DMS79 treated with DMSO at 0.1 percent for 48 hours (cell line): Measurements from ENCODE around the gene DSP.

Experiments used
- DNase-seq: peaks from one replicate; lab custom pipeline; 2025; lab: John Stamatoyannopoulos, UW

DSP gene, protein sequence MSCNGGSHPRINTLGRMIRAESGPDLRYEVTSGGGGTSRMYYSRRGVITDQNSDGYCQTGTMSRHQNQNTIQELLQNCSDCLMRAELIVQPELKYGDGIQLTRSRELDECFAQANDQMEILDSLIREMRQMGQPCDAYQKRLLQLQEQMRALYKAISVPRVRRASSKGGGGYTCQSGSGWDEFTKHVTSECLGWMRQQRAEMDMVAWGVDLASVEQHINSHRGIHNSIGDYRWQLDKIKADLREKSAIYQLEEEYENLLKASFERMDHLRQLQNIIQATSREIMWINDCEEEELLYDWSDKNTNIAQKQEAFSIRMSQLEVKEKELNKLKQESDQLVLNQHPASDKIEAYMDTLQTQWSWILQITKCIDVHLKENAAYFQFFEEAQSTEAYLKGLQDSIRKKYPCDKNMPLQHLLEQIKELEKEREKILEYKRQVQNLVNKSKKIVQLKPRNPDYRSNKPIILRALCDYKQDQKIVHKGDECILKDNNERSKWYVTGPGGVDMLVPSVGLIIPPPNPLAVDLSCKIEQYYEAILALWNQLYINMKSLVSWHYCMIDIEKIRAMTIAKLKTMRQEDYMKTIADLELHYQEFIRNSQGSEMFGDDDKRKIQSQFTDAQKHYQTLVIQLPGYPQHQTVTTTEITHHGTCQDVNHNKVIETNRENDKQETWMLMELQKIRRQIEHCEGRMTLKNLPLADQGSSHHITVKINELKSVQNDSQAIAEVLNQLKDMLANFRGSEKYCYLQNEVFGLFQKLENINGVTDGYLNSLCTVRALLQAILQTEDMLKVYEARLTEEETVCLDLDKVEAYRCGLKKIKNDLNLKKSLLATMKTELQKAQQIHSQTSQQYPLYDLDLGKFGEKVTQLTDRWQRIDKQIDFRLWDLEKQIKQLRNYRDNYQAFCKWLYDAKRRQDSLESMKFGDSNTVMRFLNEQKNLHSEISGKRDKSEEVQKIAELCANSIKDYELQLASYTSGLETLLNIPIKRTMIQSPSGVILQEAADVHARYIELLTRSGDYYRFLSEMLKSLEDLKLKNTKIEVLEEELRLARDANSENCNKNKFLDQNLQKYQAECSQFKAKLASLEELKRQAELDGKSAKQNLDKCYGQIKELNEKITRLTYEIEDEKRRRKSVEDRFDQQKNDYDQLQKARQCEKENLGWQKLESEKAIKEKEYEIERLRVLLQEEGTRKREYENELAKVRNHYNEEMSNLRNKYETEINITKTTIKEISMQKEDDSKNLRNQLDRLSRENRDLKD (N-terminal part only)

DNA sequence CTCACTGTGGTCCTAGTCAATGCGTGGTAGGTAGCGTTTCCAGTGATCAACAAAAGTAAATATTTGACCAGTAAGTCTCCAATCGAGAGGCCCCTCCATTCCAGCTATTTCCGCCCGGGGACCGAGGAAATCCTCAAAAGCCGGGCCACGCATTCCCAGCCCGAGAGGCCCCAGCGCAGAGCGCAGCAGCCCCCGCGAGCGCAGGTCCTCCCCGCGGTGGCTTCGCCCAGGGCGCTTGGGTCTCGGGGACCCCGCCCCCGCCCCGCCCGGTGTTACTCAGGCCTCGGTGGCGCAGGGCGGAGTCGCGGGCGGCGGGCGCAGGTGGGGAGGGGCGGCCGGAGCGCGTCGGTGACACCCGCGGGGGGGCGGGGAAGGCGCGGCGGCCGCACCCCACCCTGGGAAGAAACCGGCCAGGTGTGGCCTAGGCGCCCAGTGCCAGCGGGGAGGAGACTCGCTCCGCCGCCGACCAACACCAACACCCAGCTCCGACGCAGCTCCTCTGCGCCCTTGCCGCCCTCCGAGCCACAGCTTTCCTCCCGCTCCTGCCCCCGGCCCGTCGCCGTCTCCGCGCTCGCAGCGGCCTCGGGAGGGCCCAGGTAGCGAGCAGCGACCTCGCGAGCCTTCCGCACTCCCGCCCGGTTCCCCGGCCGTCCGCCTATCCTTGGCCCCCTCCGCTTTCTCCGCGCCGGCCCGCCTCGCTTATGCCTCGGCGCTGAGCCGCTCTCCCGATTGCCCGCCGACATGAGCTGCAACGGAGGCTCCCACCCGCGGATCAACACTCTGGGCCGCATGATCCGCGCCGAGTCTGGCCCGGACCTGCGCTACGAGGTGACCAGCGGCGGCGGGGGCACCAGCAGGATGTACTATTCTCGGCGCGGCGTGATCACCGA is at the start of gene DSP:
Gene DSP, plus strand, starts transcription at position 497 of the 890 bp plus-strand sequence. Its CDS starts 245 bp downstream, at position 742.
- DNase-seq, result peak; percentile 16

DNA sequence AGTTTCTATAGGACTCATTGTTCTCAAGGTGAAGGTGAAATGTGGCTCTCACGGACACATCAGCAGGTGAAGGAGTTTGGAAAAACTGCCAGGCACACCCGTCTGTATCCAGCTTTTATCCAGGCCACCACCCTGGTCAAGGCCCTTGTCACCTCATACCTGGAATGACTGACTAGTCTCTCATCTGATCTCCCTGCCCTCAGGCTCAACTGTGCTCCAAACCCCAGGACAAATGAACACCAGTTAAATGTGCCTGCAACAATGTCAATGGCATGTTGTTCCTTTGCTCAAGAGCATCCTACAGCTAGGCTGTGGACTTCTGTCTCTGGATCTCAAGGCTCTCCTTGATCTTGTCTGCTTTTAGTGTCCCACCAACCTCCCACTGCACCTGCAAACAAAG is 47.6 kb upstream of the DSP start:
- no peak for DNase-seq

DNA sequence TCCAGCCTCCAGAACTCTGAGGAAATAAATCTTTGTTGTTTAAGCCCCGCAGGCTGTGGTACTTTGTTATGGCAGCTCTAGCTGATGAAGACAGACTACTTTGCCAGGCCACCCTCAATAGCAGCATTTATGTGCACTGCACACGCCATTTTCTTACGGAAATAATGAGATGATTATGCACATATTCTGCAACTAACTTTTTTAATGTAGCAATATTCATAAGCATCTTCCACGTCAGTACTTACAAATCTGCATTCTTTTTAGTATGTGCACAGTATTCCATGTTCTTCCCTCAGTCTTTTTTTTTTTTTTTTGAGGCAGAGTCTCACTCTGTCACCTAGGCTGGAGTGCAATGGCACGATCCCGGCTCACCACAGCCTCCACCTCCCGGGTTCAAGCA is 46.8 kb upstream of the DSP start:
- no peak for DNase-seq

DNA sequence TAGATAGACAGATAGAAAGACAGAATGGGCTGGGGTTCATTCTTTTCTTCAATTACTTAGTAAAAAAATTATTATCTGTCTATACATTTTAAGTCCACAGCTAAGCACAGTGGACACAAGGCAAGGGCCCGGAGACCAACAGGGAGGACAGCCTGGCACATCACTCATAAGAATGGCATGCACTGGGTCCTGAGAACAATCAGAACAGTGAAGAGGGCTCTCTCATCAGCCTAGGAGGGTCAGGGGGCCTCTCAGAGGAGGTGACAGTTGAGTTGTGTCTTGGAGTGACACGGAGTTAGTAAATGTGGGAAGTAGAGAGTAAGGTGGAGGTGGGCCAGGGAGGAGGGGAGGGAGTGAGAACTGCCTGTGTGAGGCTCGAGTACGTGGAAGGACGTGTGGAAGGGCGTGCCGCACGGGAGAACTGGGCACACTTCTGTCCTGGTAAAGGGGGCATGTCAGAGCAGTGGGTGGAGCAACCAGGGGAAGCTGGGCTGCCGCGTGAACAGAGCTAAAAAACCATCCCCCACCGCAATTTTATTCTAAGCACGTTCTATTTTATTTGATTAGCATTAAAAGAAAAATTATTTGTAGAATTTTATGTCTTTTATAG is 45.1 kb upstream of the DSP start:
- DNase-seq, result no peak

DNA sequence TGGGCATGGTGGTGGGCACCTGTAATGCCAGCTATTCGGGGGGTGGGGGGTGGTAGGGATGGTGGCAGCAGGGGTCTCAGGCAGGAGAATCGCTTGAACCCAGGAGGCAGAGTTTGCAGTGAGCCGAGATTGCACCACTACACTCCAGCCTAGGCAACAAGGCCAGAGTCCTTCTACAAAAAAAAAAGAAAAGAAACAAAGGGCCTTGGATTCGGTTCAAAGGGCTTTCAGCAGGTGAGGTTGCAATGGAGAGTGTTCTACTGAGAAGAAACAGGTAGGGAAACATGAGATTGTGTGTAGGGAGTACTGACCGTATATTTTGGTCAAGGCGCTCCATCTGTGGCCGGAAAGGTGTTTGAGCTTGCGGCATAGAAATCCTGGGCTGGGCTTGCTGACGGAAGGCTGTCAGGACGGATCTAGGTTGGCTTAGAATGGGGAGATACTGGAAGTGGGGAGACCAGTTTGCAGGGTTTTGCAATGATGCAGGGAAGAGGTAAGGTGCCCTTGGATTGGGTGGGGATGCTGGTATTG is 40.7 kb upstream of the DSP start:
- DNase-seq, result no peak

DNA sequence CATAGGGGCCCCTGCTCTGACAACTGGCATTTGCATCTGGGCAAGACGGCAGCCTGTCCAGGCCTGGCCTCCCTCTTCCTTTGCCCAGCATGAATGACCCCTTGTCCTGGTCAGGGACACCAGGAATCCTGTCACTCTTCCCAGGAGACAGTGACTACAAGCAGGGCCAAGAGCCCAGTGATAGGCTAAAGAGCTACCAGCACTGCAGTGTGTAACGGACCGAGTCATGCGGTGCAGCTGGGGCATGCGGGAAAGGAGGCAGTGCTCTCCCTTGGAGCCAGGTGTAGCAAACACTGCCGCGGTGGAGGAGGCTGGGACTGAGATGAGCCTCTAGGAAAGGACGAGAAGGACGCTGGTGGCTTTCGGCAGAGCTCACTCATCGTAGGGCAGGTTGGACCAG is 38.7 kb upstream of the DSP start:
- DNase-seq, result no peak

DNA sequence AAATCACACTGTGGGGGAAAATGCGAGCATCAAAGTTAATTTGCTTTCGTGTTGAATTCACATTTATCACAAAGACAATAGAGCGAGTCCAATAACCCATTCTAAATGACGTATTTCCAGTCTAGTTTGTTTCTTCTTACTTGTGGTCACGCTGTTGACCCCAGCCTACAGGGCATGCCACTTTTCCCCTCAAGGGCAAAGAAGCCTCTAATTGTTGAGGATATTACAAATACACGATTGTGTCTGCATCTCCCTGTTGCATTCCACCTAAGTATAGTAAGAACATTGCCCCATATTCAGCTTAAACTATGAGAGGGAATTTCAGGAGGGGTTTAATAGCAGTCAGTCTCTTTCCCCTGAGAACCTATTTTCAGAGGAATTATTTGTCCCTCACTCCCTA is 37.4 kb upstream of the DSP start:
- DNase-seq, result no peak

DNA sequence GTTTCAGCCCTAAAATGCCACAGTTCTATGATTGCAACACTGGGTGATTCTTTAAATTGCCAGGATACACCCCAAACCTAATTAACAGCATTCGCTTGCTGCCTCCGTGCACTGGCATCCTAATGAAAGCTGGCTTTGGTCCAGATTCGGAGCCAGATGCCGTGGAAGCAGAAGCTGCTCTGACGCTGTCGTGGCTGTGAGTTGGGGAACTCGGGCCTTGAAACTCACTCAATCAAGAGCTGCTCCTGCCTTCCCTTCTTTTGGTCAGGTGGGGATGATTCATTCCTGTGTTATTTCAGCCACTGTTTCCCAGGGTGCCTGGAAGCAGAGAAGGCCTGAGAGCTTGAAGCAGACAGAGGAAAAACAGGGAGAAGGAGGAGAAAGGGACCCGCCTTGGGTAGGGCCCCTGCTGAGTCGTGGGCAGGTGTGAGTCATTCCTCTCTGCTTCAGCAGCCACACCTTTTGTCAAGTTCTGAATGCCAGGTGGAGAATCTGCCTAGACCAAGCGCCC is 36.2 kb upstream of the DSP start:
- DNase-seq, result peak; percentile 60

DNA sequence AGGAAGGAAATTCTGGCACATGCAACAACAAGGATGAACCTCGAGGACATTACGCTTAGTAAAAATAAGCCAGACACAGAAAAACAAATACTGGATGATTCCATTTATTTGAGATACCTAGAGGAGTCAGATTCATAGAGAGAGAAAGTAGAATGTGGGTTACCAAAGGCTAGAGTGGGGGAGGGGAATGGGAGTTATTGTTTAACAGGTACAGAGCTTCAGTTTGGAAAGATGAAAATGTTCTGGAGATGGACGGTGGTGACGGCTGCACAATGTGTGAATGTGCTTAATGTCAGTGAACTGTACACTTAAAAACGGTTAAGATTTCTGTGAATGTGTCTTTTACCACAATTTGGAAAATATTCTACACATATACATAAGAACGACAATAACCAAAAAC is 33.9 kb upstream of the DSP start:
- no peak for DNase-seq

DNA sequence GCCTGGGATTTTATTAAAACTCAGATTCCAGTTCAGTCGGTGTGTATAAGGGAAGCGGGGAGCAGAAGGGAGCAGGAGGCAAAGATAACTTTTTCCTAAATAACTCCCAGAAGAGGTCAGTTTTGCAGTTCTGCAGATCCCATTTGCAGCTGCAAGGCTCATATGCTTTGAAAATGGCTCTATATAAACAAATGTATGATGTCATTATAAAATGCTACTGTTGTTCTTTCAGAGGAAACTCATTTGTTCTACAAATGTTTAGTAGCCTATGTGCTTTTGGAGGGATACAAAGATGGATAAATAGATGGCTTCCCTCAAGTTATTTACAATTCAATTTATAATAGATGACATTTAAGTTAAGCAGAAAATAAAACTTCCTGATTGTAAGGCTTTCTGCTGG is 29.2 kb upstream of the DSP start:
- no peak for DNase-seq

DNA sequence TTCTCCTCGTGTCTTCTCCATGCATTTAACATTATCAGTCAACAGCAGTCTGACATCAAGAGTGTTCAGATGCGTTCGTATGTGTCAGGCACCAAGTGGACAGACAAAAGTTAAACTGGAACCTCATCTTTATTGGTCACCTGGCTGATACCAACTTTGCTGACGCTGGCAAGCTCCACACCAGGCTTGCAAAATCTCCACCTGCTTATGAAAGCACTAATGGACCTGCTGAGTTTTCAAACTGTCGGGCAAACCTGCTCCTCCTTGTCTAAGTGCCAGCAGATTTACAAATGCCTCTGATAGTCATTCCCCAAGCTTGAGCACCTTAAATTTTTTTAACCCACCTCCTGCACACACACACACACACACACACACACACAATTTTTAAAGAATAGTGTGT is 27.9 kb upstream of the DSP start:
- no peak for DNase-seq

DNA sequence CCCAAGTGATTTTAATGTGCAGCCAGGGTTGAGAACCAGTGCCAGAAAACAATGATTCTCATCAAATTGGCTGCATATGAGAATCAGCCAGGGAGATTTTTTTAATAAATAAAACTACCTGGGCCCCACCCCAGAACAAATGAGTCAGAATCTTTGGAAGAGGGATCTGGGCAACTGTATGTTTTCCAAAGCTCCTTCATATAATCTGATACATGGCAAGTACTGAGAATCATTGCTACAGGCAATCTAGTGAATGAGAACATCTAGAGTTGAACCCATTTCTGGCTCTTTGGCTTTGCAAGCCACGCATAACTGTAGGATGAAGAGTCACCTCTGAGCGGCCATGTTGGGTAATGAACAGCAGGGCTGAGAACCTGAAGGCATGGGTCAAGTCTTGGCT is 26.1 kb upstream of the DSP start:
- DNase-seq, result no peak

DNA sequence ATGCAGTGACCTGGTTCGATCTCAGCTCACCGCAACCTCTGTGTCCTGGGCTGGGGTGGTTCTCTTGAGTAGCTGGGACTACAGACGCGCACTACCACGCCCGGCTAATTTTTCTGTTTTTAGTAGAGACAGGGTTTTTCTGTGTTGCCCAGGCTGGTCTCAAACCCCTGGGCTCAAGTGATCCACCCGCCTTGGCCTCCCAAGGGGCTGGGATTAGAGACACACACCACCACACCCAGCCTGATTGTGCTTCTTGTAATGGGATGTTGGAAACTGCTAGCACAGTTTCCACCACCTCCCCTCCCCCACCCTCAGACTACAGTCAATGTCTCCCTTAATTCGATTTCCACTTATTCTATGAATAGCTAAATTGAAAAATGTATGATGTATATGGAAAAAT is 22.6 kb upstream of the DSP start:
- no peak for DNase-seq

DNA sequence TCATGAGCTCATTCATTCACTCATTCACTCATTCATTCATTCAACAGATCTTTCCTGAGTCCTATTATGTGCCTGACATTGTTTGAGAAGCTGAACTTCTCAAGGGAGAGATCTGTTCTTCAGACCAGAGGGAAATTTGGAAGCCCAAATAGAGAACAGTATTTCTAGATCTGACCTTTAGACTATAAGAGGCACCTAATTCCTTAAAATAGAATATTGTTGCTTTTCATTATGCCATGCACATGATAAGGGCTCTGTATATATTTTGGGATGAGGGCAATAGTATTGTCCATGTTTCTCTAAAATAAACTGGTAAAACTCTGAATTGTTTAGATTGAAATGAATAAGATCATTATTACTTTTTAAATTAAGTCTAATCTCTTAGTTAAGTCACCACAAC is 18.6 kb upstream of the DSP start:
- DNase-seq, result no peak

DNA sequence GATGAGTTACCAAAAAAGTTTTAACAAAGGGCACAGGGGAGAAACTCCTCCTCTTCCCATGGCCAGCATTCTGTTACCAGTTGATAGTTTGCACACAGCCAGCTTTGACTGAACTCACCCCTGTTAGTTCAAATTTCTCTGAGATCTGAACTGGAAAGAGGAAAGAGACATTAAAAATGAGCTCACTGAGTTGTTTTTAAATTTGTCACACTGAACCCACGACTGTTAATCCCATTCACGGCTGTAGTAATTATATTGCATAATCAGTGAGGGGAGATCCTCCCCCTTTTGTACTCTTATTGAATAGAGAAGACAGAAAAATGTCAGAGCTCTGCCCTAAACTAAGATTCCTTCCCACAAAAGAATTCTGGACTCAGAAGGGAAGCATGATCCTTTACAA is 17.5 kb upstream of the DSP start:
- no peak for DNase-seq

DNA sequence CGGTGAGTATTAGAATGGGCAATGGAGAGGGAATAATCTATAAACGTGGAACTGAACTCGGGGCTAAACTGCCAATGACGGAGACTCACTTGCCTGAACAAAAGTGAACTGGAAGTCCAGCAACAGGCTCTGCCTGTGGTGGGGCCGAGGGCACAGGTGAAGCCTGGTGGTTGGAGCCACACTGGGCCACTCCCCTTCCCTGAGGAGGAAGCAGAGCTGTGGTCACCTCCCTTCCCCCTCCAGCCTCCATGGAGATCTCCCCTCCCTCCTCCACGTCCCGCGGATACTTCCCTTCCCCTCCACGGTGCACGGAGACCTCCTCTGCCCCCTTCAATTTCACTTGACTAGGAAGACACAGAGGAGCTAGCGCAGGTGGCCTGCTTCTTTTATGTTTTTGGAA is 14.7 kb upstream of the DSP start:
- DNase-seq, result no peak

DNA sequence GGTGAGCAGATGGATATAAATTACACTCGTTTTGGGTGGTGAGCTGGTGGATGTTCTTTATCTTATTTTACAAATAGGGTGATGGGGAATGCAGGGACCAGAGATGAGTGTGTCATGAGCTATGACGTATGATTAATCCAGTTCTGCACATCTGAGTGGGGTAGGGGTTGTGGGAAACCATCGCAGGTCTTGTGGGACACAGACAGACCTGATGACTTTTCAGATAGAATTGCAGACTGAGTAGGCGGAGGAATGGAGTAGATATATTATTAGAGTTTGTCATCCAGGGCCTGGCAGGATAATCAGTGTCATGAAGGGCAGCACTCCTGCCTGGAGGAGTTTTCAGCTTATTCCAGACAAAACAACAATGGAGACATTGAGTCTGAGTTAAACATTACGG is 12.9 kb upstream of the DSP start:
- no peak for DNase-seq

DNA sequence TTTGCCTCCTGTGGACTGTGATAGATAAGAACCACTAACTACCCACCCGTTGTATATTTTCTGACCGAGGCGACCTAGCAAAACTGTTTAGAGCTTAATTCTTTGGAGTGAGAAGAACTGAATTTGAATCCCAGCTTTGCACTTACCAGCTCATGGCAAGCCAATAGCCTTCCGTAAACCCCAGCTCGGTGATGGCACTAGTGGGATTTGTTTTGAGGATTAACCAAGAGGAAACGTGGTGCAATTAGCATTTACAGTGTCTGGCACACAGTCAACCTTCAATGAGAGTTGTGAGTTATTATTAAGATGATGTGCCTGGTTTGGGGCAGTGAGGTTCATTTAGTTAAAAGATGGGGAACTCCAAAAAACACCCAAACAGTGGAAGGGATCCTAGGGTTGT is 12.3 kb upstream of the DSP start:
- DNase-seq, result no peak

DNA sequence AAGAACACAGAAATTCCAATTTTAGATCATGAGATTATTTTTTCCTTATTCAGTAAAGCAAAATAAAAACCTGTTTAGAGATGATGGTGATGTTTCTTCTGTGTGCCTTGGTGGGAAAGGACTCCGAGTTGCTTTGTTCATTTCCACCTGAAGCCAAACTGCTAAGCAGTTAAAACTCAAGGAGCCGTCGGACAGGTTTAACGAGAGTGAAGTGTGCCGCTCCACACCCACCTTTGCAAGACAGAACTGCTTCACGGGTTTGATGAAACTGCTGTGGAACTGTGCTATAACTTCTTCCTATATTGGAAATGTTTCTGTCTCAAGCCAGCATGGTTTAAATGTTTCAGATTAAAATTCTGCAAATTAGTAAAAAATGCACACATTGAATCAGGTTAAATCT is 9.2 kb upstream of the DSP start:
- peak; percentile 65 for DNase-seq

DNA sequence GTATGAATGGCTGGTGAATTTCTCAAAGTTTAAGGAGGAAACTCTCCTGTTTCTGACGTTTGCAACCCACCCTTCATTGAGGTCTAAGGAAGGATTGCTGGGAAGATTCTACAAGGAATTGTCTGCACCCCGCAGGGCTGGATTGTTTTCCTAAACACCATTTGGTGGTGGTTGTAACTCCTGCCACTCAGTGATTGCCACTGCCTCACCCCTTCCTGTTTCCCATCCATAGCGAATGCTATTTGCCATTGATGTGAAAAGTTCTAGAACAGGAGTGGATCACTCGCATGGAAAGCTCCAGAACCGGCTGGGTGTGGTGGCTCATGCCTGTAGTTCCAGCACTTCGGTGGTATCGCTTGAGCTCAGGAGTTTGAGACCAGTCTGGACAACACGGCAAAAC is 8.7 kb upstream of the DSP start:
- DNase-seq, result no peak

DNA sequence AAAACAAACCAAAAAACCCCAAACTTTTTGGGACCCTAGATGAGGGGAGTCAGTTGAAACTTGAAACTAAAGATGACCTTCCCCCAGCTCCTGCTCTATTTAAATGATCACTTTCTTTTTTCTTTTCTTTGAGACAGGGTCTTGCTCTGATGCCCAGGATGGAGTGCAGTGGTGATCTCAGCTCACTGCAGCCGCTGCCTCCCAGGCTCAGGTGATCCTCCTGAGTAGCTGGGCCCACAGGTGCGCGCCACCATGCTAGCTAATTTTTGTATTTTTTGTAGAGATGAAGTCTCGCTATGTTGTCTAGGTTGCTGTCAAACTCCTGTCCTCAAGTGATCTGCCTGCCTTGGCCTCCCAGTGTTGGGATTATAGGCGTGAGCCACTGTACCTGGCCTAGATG is 7.3 kb upstream of the DSP start:
- no peak for DNase-seq
